Neural cell (in vitro differentiated cells): ENCODE results near the gene TIMM17B. TPM values are rescaled to one million over a fixed set of nuclear protein-coding genes. Genes with fewer than 3 reads are reported as not detected.

Experiments
- H2AFZ ChIP-seq: fragments of 200-600, 300-800 bp; sonication (generic), shearing (Covaris generic); 2 replicates; pipeline ENCODE4 v1.6.0; 2014; ENCODE audit warnings: low read depth, mild to moderate bottlenecking, antibody characterized with exemption, low read length, moderate library complexity
- H3F3A ChIP-seq: fragments of 200-600 bp; shearing (Covaris generic); 2 replicates; pipeline ENCODE4 v1.6.1; 2016; ENCODE audit warnings: mild to moderate bottlenecking, moderate library complexity, mixed read lengths, antibody characterized with exemption, low read length; ENCODE audit not compliant: insufficient read depth, poor library complexity, severe bottlenecking
- H3K27ac ChIP-seq: fragments of 200-600, 300-800 bp; sonication (generic), shearing (Covaris generic); 2 replicates; pipeline ENCODE4 v1.5.1; 2014; ENCODE audit warnings: mild to moderate bottlenecking, low read length, moderate library complexity
- H3K27me3 ChIP-seq: fragments of 300-800, 200-600 bp; sonication (generic), shearing (Covaris generic); 2 replicates; pipeline ENCODE4 v1.6.0; 2014; ENCODE audit warnings: mild to moderate bottlenecking, low read depth, low read length, moderate library complexity; ENCODE audit not compliant: insufficient read depth
- H3K36me3 ChIP-seq: fragments of 300-800, 200-600 bp; sonication (generic), shearing (Covaris generic); 2 replicates; pipeline ENCODE4 v1.5.1; 2014; ENCODE audit warnings: mild to moderate bottlenecking, antibody characterized with exemption, low read length, moderate library complexity; ENCODE audit not compliant: insufficient read depth
- H3K4me2 ChIP-seq: fragments of 300-800, 200-600 bp; sonication (generic), shearing (Covaris generic); 2 replicates; pipeline ENCODE4 v1.6.0; 2014; ENCODE audit warnings: mild to moderate bottlenecking, low read length
- H3K4me3 ChIP-seq: fragments of 300-800, 200-600 bp; sonication (generic), shearing (Covaris generic); 2 replicates; pipeline ENCODE4 v1.5.1; 2014; ENCODE audit warnings: mild to moderate bottlenecking, low read length, moderate library complexity
- H3K79me2 ChIP-seq: fragments of 200-600 bp; shearing (Covaris generic); replicated peaks from 2 replicates; pipeline ENCODE4 v1.6.0; 2014; ENCODE audit warnings: mild to moderate bottlenecking, low read length, moderate library complexity; ENCODE audit not compliant: insufficient read depth
- H3K9ac ChIP-seq: fragments of 300-800, 200-600 bp; sonication (generic), shearing (Covaris generic); 2 replicates; pipeline ENCODE4 v1.6.1; 2016; ENCODE audit warnings: mild to moderate bottlenecking, low read length, mixed read lengths
- H3K9me2 ChIP-seq: fragments of 200-600 bp; shearing (Covaris generic); 2 replicates; pipeline ENCODE4 v1.6.1; 2016; ENCODE audit warnings: mild to moderate bottlenecking, low read length, mixed read lengths; ENCODE audit not compliant: insufficient read depth
- H3K9me3 ChIP-seq: fragments of 200-600, 300-800 bp; sonication (generic), shearing (Covaris generic); 2 replicates; pipeline ENCODE4 v1.6.1; 2016; ENCODE audit warnings: mild to moderate bottlenecking, mixed run types, low read length, moderate library complexity, mixed read lengths
- H4K20me1 ChIP-seq: fragments of 200-600 bp; shearing (Covaris generic); 2 replicates; pipeline ENCODE4 v1.6.1; 2016; ENCODE audit warnings: mild to moderate bottlenecking, mixed run types; ENCODE audit not compliant: insufficient read depth
- CTCF ChIP-seq: fragments of 450-650 bp; IDR thresholded peaks from 2 replicates; pipeline ENCODE4 v1.5.1; 2014; ENCODE audit warnings: antibody characterized with exemption, mild to moderate bottlenecking, moderate library complexity; ENCODE audit not compliant: poor library complexity, severe bottlenecking
- EP300 ChIP-seq: fragments of 450-650 bp; conservative IDR thresholded peaks from 2 replicates; pipeline ENCODE4 v1.6.1; 2014; ENCODE audit warnings: antibody characterized with exemption, mild to moderate bottlenecking, moderate library complexity; ENCODE audit not compliant: poor library complexity, severe bottlenecking
- EZH2 ChIP-seq: fragments of 200-600, 300-800 bp; shearing (Covaris generic), sonication (generic); IDR thresholded peaks from 2 replicates; pipeline ENCODE4 v1.6.1; 2014; ENCODE audit warnings: antibody characterized with exemption, low read length, borderline replicate concordance, mild to moderate bottlenecking; ENCODE audit not compliant: insufficient read depth, poor library complexity, severe bottlenecking
- MXI1 ChIP-seq: fragments of 450-650 bp; conservative IDR thresholded peaks from 2 replicates; pipeline ENCODE4 v1.6.1; 2014; ENCODE audit warnings: antibody characterized with exemption, mild to moderate bottlenecking; ENCODE audit not compliant: poor library complexity, severe bottlenecking
- POLR2AphosphoS5 ChIP-seq: IDR thresholded peaks from 2 replicates; pipeline ENCODE4 v1.6.1; 2012
- RAD21 ChIP-seq: fragments of 450-650 bp; conservative IDR thresholded peaks from 2 replicates; pipeline ENCODE4 v1.6.1; 2014; ENCODE audit warnings: antibody characterized with exemption, mild to moderate bottlenecking, moderate library complexity
- REST ChIP-seq: IDR thresholded peaks from 2 replicates; pipeline ENCODE4 v1.6.1; 2012; ENCODE audit warnings: borderline replicate concordance
- SMC3 ChIP-seq: fragments of 450-650 bp; conservative IDR thresholded peaks from 2 replicates; pipeline ENCODE4 v1.6.1; 2014; ENCODE audit warnings: antibody characterized with exemption, mild to moderate bottlenecking, moderate library complexity; ENCODE audit not compliant: poor library complexity
- TAF1 ChIP-seq: IDR thresholded peaks from 2 replicates; pipeline ENCODE4 v1.6.1; 2012; ENCODE audit warnings: low read depth
- polyA plus RNA-seq: library from polyadenylated mRNA; depleted of rRNA; stranded (reverse); fragments of >200 nt; gene quantifications from 2 replicates; pipeline ENCODE4 v1.2.3, GENCODE V29; 2014

Gene TIMM17B
- polyA plus RNA-seq, 1 donor from 2014 or later = 131 TPM

GRCh38 chrX:48910926-48911411 lies 13.4 kb upstream of the TIMM17B start:
- TF ChIP-seq REST (no peak), TAF1 (no peak), POLR2AphosphoS5 (no peak), EZH2 (no peak), CTCF (no peak), MXI1 (no peak), RAD21 (no peak), EP300 (no peak), SMC3 (no peak)
- Histone ChIP-seq H3K27ac (peak overlapping the region; percentile 91), H3K9me2 (no peaks in the 10 kb centered on the region), H2AFZ (no peak overlapping the region), H3K79me2 (peaks cover 9% of the 10 kb centered on the region), H4K20me1 (no peaks in the 10 kb centered on the region), H3K36me3 (no peaks in the 10 kb centered on the region), H3K4me2 (peak overlapping the region; percentile 39), H3K27me3 (no peaks in the 10 kb centered on the region), H3K9ac (peak overlapping the region; percentile 78), H3K9me3 (no peaks in the 10 kb centered on the region), H3K4me3 (peak overlapping the region; percentile 83), H3F3A (no peaks in the 10 kb centered on the region)

GRCh38 chrX:48909703-48910294 lies 12.2 kb upstream of the TIMM17B start:
- Histone ChIP-seq H3K36me3 (no peaks in the 10 kb centered on the region), H2AFZ (no peak overlapping the region), H3K9ac (no peak overlapping the region), H3K9me3 (no peaks in the 10 kb centered on the region), H3K79me2 (peaks cover 9% of the 10 kb centered on the region), H3K9me2 (no peaks in the 10 kb centered on the region), H3K4me2 (no peak overlapping the region), H3K27me3 (no peaks in the 10 kb centered on the region), H3K27ac (no peak overlapping the region), H3F3A (no peaks in the 10 kb centered on the region), H4K20me1 (no peaks in the 10 kb centered on the region), H3K4me3 (peak overlapping the region; percentile 83)
- TF ChIP-seq REST = no peak
- TF ChIP-seq EZH2 = no peak
- no peak for TF ChIP-seq EP300
- no peak for TF ChIP-seq TAF1
- no peak for TF ChIP-seq RAD21
- no peak for TF ChIP-seq POLR2AphosphoS5
- no peak for TF ChIP-seq SMC3
- TF ChIP-seq MXI1 = no peak
- no peak for TF ChIP-seq CTCF
